HEK293 (cell line): ENCODE data around the gene FOXP1.

ENCODE experiments used
- CTCF ChIA-PET: fragments of 350-600 bp; formaldehyde crosslinking; extraction: SDS; loops from one replicate; lab custom pipeline; 2021; ENCODE audit warnings: antibody characterized with exemption; lab: Yijun Ruan, JAX
- POLR2A ChIA-PET: fragments of 300-600 bp; formaldehyde crosslinking; extraction: SDS; loops from one replicate; lab custom pipeline; 2020; ENCODE audit warnings: antibody characterized with exemption, inconsistent platforms; lab: Yijun Ruan, JAX
- H3K27ac ChIP-seq: fragments of 200-500 bp; sonication (Bioruptor generic); 2 replicates; pipeline ENCODE4 v1.5.1; 2014; ENCODE audit warnings: low read depth, low read length, control low read depth, inconsistent platforms; ENCODE audit errors: extremely low read depth
- H3K36me3 ChIP-seq, 2 experiments: fragments of 200-500 bp in 1 of 2; sonication (Bioruptor generic) in 1 of 2; 1 replicate in 1 of 2; 2 replicates in 1 of 2; pipeline ENCODE4 v1.5.1; 2014 to 2017; ENCODE audit warnings: inconsistent platforms in 2 of 2, low read length in 2 of 2; ENCODE audit not compliant: control insufficient read depth in 2 of 2, insufficient read depth in 1 of 2
- H3K4me1 ChIP-seq: fragments of 200-500 bp; sonication (Bioruptor generic); 2 replicates; pipeline ENCODE4 v1.5.1; 2014; ENCODE audit warnings: mild to moderate bottlenecking, low read length, inconsistent platforms; ENCODE audit not compliant: control insufficient read depth, insufficient read depth
- H3K4me3 ChIP-seq: 2 replicates; pipeline ENCODE4 v1.5.1; 2011; ENCODE audit warnings: low read depth, mild to moderate bottlenecking, control low read depth, low read length, moderate library complexity
- H3K9me3 ChIP-seq: fragments of 200-500 bp; sonication (Bioruptor generic); 2 replicates; pipeline ENCODE4 v1.5.1; 2014; ENCODE audit warnings: low read depth, low read length, inconsistent platforms; ENCODE audit not compliant: control insufficient read depth, insufficient read depth
- AEBP2 ChIP-seq: fragments of 450-650 bp; formaldehyde crosslinking; IDR thresholded peaks from 2 replicates; pipeline ENCODE4 v1.5.1; 2016; ENCODE audit warnings: missing biosample characterization, missing genetic modification characterization, borderline replicate concordance
- MYNN ChIP-seq: fragments of 450-650 bp; formaldehyde crosslinking; IDR thresholded peaks from 2 replicates; pipeline ENCODE4 v1.5.1; 2016; ENCODE audit warnings: missing biosample characterization, missing genetic modification characterization, borderline replicate concordance
- ZBTB1 ChIP-seq: fragments of 450-650 bp; formaldehyde crosslinking; IDR thresholded peaks from 2 replicates; pipeline ENCODE4 v1.5.1; 2016; ENCODE audit warnings: missing biosample characterization, missing genetic modification characterization
- ZBTB8A ChIP-seq: fragments of 450-650 bp; formaldehyde crosslinking; IDR thresholded peaks from 2 replicates; pipeline ENCODE4 v1.5.1; 2016; ENCODE audit warnings: missing biosample characterization, missing genetic modification characterization
- ZNF121 ChIP-seq: fragments of 450-650 bp; formaldehyde crosslinking; IDR thresholded peaks from 2 replicates; pipeline ENCODE4 v1.5.1; 2016; ENCODE audit warnings: missing biosample characterization, missing genetic modification characterization
- ZNF169 ChIP-seq: fragments of 450-650 bp; formaldehyde crosslinking; IDR thresholded peaks from 2 replicates; pipeline ENCODE4 v1.5.1; 2016; ENCODE audit warnings: missing biosample characterization, missing genetic modification characterization
- ZNF292 ChIP-seq: fragments of 450-650 bp; formaldehyde crosslinking; IDR thresholded peaks from 2 replicates; pipeline ENCODE4 v1.5.1; 2016; ENCODE audit warnings: low read depth, missing biosample characterization, missing genetic modification characterization, borderline replicate concordance
- ZNF544 ChIP-seq: fragments of 450-650 bp; formaldehyde crosslinking; IDR thresholded peaks from 2 replicates; pipeline ENCODE4 v1.5.0; 2017; ENCODE audit warnings: missing biosample characterization, missing genetic modification characterization
- ZNF776 ChIP-seq: fragments of 450-650 bp; formaldehyde crosslinking; IDR thresholded peaks from 2 replicates; pipeline ENCODE4 v1.5.0; 2017; ENCODE audit warnings: missing biosample characterization, missing genetic modification characterization, borderline replicate concordance
- ZNF843 ChIP-seq: fragments of 450-650 bp; formaldehyde crosslinking; IDR thresholded peaks from 2 replicates; pipeline ENCODE4 v1.5.1; 2016; ENCODE audit warnings: missing biosample characterization, missing genetic modification characterization
- TF ChIP-seq, protein P1 (sequence below): fragments of 450-650 bp; formaldehyde crosslinking; IDR thresholded peaks from 2 replicates; pipeline ENCODE4 v1.5.1; 2017; ENCODE audit warnings: missing biosample characterization, missing genetic modification characterization
- TF ChIP-seq, protein P2 (sequence below): fragments of 450-650 bp; formaldehyde crosslinking; optimal IDR thresholded peaks from 2 replicates; pipeline ENCODE3; 2016; ENCODE audit warnings: missing biosample characterization, mild to moderate bottlenecking, missing genetic modification characterization
- TF ChIP-seq, protein P3 (sequence below): fragments of 450-650 bp; formaldehyde crosslinking; IDR thresholded peaks from 2 replicates; pipeline ENCODE4 v1.5.1; 2017; ENCODE audit warnings: missing biosample characterization, missing genetic modification characterization
- TF ChIP-seq, protein P4 (sequence below): fragments of 450-650 bp; formaldehyde crosslinking; IDR thresholded peaks from 2 replicates; pipeline ENCODE4 v1.5.1; 2016; ENCODE audit warnings: missing biosample characterization, missing genetic modification characterization

The FOXP1 gene

GRCh38 chr3:71372241-71372768 is 211.2 kb downstream of the FOXP1 start (continued):
- TF ChIP-seq, protein P1, sequence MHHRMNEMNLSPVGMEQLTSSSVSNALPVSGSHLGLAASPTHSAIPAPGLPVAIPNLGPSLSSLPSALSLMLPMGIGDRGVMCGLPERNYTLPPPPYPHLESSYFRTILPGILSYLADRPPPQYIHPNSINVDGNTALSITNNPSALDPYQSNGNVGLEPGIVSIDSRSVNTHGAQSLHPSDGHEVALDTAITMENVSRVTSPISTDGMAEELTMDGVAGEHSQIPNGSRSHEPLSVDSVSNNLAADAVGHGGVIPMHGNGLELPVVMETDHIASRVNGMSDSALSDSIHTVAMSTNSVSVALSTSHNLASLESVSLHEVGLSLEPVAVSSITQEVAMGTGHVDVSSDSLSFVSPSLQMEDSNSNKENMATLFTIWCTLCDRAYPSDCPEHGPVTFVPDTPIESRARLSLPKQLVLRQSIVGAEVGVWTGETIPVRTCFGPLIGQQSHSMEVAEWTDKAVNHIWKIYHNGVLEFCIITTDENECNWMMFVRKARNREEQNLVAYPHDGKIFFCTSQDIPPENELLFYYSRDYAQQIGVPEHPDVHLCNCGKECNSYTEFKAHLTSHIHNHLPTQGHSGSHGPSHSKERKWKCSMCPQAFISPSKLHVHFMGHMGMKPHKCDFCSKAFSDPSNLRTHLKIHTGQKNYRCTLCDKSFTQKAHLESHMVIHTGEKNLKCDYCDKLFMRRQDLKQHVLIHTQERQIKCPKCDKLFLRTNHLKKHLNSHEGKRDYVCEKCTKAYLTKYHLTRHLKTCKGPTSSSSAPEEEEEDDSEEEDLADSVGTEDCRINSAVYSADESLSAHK (tag by site-specific recombination), result no peak
- TF ChIP-seq ZNF292 (tag by site-specific recombination) (no peak), ZNF843 (no peak), ZNF169 (tag by site-specific recombination) (no peak), AEBP2 (tag by site-specific recombination) (no peak)

- ChIA-PET CTCF (no interaction called here), POLR2A (no interaction called here)
- Histone ChIP-seq H3K27ac (no peak overlapping the region), H3K4me3 (no peak overlapping the region), H3K36me3 (no peaks in the 10 kb centered on the region), H3K4me1 (peaks cover 3% of the 10 kb centered on the region), H3K9me3 (no peaks in the 10 kb centered on the region)
- TF ChIP-seq ZNF121 (tag by site-specific recombination) (no peak), MYNN (tag by site-specific recombination) (peak; percentile 80)
- TF ChIP-seq, protein P2, sequence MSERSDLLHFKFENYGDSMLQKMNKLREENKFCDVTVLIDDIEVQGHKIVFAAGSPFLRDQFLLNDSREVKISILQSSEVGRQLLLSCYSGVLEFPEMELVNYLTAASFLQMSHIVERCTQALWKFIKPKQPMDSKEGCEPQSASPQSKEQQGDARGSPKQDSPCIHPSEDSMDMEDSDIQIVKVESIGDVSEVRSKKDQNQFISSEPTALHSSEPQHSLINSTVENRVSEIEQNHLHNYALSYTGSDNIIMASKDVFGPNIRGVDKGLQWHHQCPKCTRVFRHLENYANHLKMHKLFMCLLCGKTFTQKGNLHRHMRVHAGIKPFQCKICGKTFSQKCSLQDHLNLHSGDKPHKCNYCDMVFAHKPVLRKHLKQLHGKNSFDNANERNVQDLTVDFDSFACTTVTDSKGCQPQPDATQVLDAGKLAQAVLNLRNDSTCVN (tag by site-specific recombination), result no peak
Measured at GRCh38 chr3:71371282-71371681, 212.2 kb downstream of the FOXP1 start.

GRCh38 chr3:71370467-71370866 is 213.1 kb downstream of the FOXP1 start:
- no peak overlapping the region for H3K27ac ChIP-seq
- no peak for TF ChIP-seq ZNF544
- 0 out of 2 replicates have a peak, but pooled peaks have one; percentile 27 for TF ChIP-seq ZBTB8A (tag by site-specific recombination)
- H3K36me3 ChIP-seq, result no peaks in the 10 kb centered on the region
- H3K4me3 ChIP-seq, result no peak overlapping the region
- no peaks in the 10 kb centered on the region for H3K9me3 ChIP-seq
- H3K4me1 ChIP-seq, result peaks cover 3% of the 10 kb centered on the region
- POLR2A ChIA-PET, result no interaction called here
- CTCF ChIA-PET, result no interaction called here

GRCh38 chr3:71369701-71370391 is 213.7 kb downstream of the FOXP1 start:
- Histone ChIP-seq H3K4me1 (peaks cover 3% of the 10 kb centered on the region), H3K27ac (no peak overlapping the region), H3K36me3 (no peaks in the 10 kb centered on the region)
- TF ChIP-seq, protein P3, sequence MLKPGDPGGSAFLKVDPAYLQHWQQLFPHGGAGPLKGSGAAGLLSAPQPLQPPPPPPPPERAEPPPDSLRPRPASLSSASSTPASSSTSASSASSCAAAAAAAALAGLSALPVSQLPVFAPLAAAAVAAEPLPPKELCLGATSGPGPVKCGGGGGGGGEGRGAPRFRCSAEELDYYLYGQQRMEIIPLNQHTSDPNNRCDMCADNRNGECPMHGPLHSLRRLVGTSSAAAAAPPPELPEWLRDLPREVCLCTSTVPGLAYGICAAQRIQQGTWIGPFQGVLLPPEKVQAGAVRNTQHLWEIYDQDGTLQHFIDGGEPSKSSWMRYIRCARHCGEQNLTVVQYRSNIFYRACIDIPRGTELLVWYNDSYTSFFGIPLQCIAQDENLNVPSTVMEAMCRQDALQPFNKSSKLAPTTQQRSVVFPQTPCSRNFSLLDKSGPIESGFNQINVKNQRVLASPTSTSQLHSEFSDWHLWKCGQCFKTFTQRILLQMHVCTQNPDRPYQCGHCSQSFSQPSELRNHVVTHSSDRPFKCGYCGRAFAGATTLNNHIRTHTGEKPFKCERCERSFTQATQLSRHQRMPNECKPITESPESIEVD (tag by site-specific recombination), result peak; percentile 75
- TF ChIP-seq ZBTB1 (tag by site-specific recombination) (no peak), ZNF776 (tag by site-specific recombination) (no peak)
- TF ChIP-seq, protein P4, sequence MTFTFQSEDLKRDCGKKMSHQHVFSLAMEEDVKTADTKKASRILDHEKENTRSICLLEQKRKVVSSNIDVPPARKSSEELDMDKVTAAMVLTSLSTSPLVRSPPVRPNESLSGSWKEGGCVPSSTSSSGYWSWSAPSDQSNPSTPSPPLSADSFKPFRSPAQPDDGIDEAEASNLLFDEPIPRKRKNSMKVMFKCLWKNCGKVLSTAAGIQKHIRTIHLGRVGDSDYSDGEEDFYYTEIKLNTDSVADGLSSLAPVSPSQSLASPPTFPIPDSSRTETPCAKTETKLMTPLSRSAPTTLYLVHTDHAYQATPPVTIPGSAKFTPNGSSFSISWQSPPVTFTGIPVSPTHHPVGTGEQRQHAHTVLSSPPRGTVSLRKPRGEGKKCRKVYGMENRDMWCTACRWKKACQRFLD (tag by site-specific recombination), result no peak
- TF ChIP-seq, all 188 proteins: peak for 1
- Histone ChIP-seq H3K9me3 (no peaks in the 10 kb centered on the region), H3K4me3 (no peak overlapping the region)
- ChIA-PET CTCF (interaction anchor here (0.6 kb wide), 1 partner anchor 186 kb away, joined by 3 read pairs; no protein-coding TSS in a partner anchor), POLR2A (no interaction called here)
